SK-N-SH (cell line): Measurements from ENCODE around the gene CCDC87. TPM values are rescaled to one million over a fixed set of nuclear protein-coding genes. Genes with fewer than 3 reads are reported as not detected.

Source experiments
- CTCF ChIA-PET: fragments of 300-600, 350-600 bp; formaldehyde crosslinking; extraction: SDS; loops from one replicate; lab custom pipeline; 2021; lab: Yijun Ruan, JAX
- POLR2A ChIA-PET: fragments of 350-600 bp; sonication (Branson Sonifier 250); formaldehyde crosslinking; extraction: SDS; loops from one replicate; lab custom pipeline; 2020; ENCODE audit warnings: antibody characterized with exemption, inconsistent platforms; lab: Yijun Ruan, JAX
- DNase-seq: peaks from one replicate; pipeline ENCODE4 v3.0.0; 2012
- H2AFZ ChIP-seq: fragments of 200-600 bp; sonication (generic); 2 replicates; pipeline ENCODE4 v1.8.1; 2016; ENCODE audit warnings: antibody characterized with exemption, mild to moderate bottlenecking, low read depth
- H3F3A ChIP-seq: fragments of 200-600 bp; sonication (generic); replicated peaks from 2 replicates; pipeline ENCODE3; 2016; ENCODE audit warnings: antibody characterized with exemption, mild to moderate bottlenecking; ENCODE audit not compliant: insufficient read depth
- H3K27ac ChIP-seq, 2 experiments: fragments of 200-500 bp in 1 of 2; fragments of 200-600 bp in 1 of 2; sonication (Bioruptor generic) in 1 of 2; sonication (generic), shearing (Covaris generic) in 1 of 2; 2 replicates each; pipeline versions ENCODE4 v1.5.1 to v1.6.1; 2014 to 2016; ENCODE audit warnings: low read depth in 2 of 2, inconsistent platforms in 1 of 2, low read length in 1 of 2, mild to moderate bottlenecking in 1 of 2, mixed read lengths in 1 of 2
- H3K27me3 ChIP-seq: fragments of 200-600 bp; sonication (generic), shearing (Covaris generic); 2 replicates; pipeline ENCODE4 v1.6.1; 2016; ENCODE audit warnings: mixed run types; ENCODE audit not compliant: insufficient read depth
- H3K36me3 ChIP-seq, 2 experiments: fragments of 200-500 bp in 1 of 2; fragments of 200-600 bp in 1 of 2; sonication (Bioruptor generic) in 1 of 2; sonication (generic) in 1 of 2; replicated peaks in 1 of 2; 2 replicates each; pipeline versions ENCODE3 to v1.5.1; 2014 to 2016; ENCODE audit warnings: low read length in 1 of 2, mild to moderate bottlenecking in 1 of 2; ENCODE audit not compliant: insufficient read depth in 2 of 2, control insufficient read depth in 1 of 2
- H3K4me1 ChIP-seq, 2 experiments: fragments of 200-500 bp in 1 of 2; fragments of 200-600 bp in 1 of 2; sonication (Bioruptor generic) in 1 of 2; sonication (generic), shearing (Covaris generic) in 1 of 2; 2 replicates each; pipeline versions ENCODE4 v1.5.1 to v1.6.1; 2014 to 2016; ENCODE audit warnings: low read depth in 1 of 2, low read length in 1 of 2, mixed run types in 1 of 2; ENCODE audit not compliant: insufficient read depth in 2 of 2, control insufficient read depth in 1 of 2
- H3K4me2 ChIP-seq: fragments of 200-600 bp; sonication (generic), shearing (Covaris generic); 2 replicates; pipeline ENCODE4 v1.6.1; 2017; ENCODE audit warnings: mixed run types
- H3K4me3 ChIP-seq, 2 experiments: fragments of 200-500 bp in 1 of 2; fragments of 200-600 bp in 1 of 2; sonication (Bioruptor generic) in 1 of 2; sonication (generic), shearing (Covaris generic) in 1 of 2; 2 replicates each; pipeline versions ENCODE4 v1.5.1 to v1.8.1; 2014 to 2016; ENCODE audit warnings: low read depth in 2 of 2, inconsistent platforms in 1 of 2, low read length in 1 of 2, mild to moderate bottlenecking in 1 of 2, mixed read lengths in 1 of 2, moderate library complexity in 1 of 2
- H3K79me2 ChIP-seq: fragments of 200-600 bp; sonication (generic); 2 replicates; pipeline ENCODE4 v1.8.1; 2017; ENCODE audit warnings: mild to moderate bottlenecking; ENCODE audit not compliant: insufficient read depth
- H3K9ac ChIP-seq: fragments of 200-600 bp; sonication (generic); 2 replicates; pipeline ENCODE4 v1.6.1; 2017; ENCODE audit warnings: mixed run types
- H3K9me2 ChIP-seq: fragments of 200-600 bp; sonication (generic); 2 replicates; pipeline ENCODE4 v1.6.1; 2017; ENCODE audit warnings: mixed run types
- H3K9me3 ChIP-seq: fragments of 200-600 bp; sonication (generic); 2 replicates; pipeline ENCODE4 v1.6.1; 2017; ENCODE audit warnings: mixed run types, mild to moderate bottlenecking, moderate library complexity
- H4K20me1 ChIP-seq: fragments of 200-600 bp; sonication (generic); 2 replicates; pipeline ENCODE4 v1.6.1; 2017; ENCODE audit warnings: mild to moderate bottlenecking, mixed run types; ENCODE audit not compliant: insufficient read depth
- CHD2 ChIP-seq: fragments of 150-350 bp; IDR thresholded peaks from 2 replicates; pipeline ENCODE4 v1.6.1; 2018; ENCODE audit warnings: low read length; ENCODE audit not compliant: partially characterized antibody
- CTCF ChIP-seq: fragments of 200-600 bp; sonication (generic); IDR thresholded peaks from 2 replicates; pipeline ENCODE4 v1.6.1; 2017; ENCODE audit warnings: antibody characterized with exemption, mild to moderate bottlenecking, moderate library complexity
- EP300 ChIP-seq, 2 experiments: IDR thresholded peaks; 2 replicates each; pipeline versions ENCODE4 v1.4.0 to v1.6.1; 2012; ENCODE audit warnings: borderline replicate concordance in 1 of 2, low read depth in 1 of 2, low read length in 1 of 2
- EZH2phosphoT487 ChIP-seq: fragments of 200-600 bp; sonication (generic); IDR thresholded peaks from 2 replicates; pipeline ENCODE4 v1.6.1; 2017; ENCODE audit warnings: low read depth, mixed run types, mild to moderate bottlenecking, antibody characterized with exemption, moderate library complexity, borderline replicate concordance
- FOXM1 ChIP-seq: IDR thresholded peaks from 2 replicates; pipeline ENCODE4 v1.4.0; 2012; ENCODE audit warnings: low read depth, mild to moderate bottlenecking
- GABPA ChIP-seq: IDR thresholded peaks from 2 replicates; pipeline ENCODE4 v1.4.0; 2012; ENCODE audit warnings: low read depth, mild to moderate bottlenecking
- GATA2 ChIP-seq: sonication (generic); formaldehyde crosslinking; IDR thresholded peaks from 2 replicates; pipeline ENCODE4 v1.5.0; 2020; ENCODE audit warnings: mild to moderate bottlenecking, missing genetic modification reagents
- JUND ChIP-seq: IDR thresholded peaks from 2 replicates; pipeline ENCODE4 v1.4.0; 2012
- MAX ChIP-seq: IDR thresholded peaks from 2 replicates; pipeline ENCODE4 v1.4.0; 2012; ENCODE audit warnings: low read depth
- MEF2A ChIP-seq: IDR thresholded peaks from 2 replicates; pipeline ENCODE4 v1.4.0; 2012; ENCODE audit warnings: low read depth, borderline replicate concordance
- NRF1 ChIP-seq: IDR thresholded peaks from 2 replicates; pipeline ENCODE4 v1.6.1; 2012; ENCODE audit warnings: low read depth, mild to moderate bottlenecking, low read length
- PBX3 ChIP-seq: IDR thresholded peaks from 2 replicates; pipeline ENCODE4; 2012
- POLR2AphosphoS5 ChIP-seq: IDR thresholded peaks from 2 replicates; pipeline ENCODE4 v1.6.1; 2012; ENCODE audit warnings: low read depth, low read length
- RAD21 ChIP-seq: IDR thresholded peaks from 2 replicates; pipeline ENCODE4 v1.6.1; 2012; ENCODE audit warnings: mild to moderate bottlenecking, low read length
- SIN3A ChIP-seq: IDR thresholded peaks from 2 replicates; pipeline ENCODE4 v1.6.1; 2012; ENCODE audit warnings: low read depth, mild to moderate bottlenecking, low read length, moderate library complexity, borderline replicate concordance
- TAF1 ChIP-seq: IDR thresholded peaks from 2 replicates; pipeline ENCODE4 v1.6.1; 2012; ENCODE audit warnings: low read depth, mild to moderate bottlenecking, low read length, moderate library complexity, borderline replicate concordance
- TEAD4 ChIP-seq: IDR thresholded peaks from 2 replicates; pipeline ENCODE4 v1.4.0; 2012; ENCODE audit warnings: mild to moderate bottlenecking, borderline replicate concordance; ENCODE audit not compliant: insufficient read depth
- YY1 ChIP-seq: IDR thresholded peaks from 2 replicates; pipeline ENCODE4 v1.4.0; 2012; ENCODE audit warnings: low read depth, mild to moderate bottlenecking
- WGBS: methylation state at CpG from one replicate; pipeline ENCODE4 v1.1.6; 2017; ENCODE audit warnings: low lambda C conversion rate; 5-methylcytosine and 5-hydroxymethylcytosine counted together
- polyA plus RNA-seq, 3 experiments: library from polyadenylated mRNA; depleted of rRNA; stranded (reverse); fragments of >200 nt; gene quantifications; 2 replicates each; pipeline ENCODE4 v1.2.3, GENCODE V29; 2012

CCDC87 gene
- polyA plus RNA-seq, 1 of the 3 experiments (the other 2 are of a cell fraction) = 0.21 TPM

GRCh38 chr11:66581261-66581660, 11.6 kb downstream of the CCDC87 start:
- ChIA-PET CTCF (interaction anchor here (1.2 to 5.1 kb wide), 7 partner anchors 8 to 253 kb away, joined by 3 to 30 read pairs (median 4); partner anchors contain the start of genes CCDC87, CCS and RBM4B), POLR2A (interaction anchor here (4.3 kb wide), 1 partner anchor 97 kb away, joined by 21 read pairs; the partner anchor contains the start of gene RBM4B)
- no peak overlapping the region for H2AFZ ChIP-seq
- no peaks in the 10 kb centered on the region for H4K20me1 ChIP-seq
- no peaks in the 10 kb centered on the region for H3K9me3 ChIP-seq
- no peak overlapping the region for H3K4me3 ChIP-seq
- H3K4me1 ChIP-seq = peaks cover 0 to 2% of the 10 kb centered on the region in 2 experiments; a peak in 1 of 4 replicates
- H3F3A ChIP-seq = no peaks in the 10 kb centered on the region
- no peak overlapping the region for H3K9ac ChIP-seq
- no peaks in the 10 kb centered on the region for H3K79me2 ChIP-seq
- TF ChIP-seq PBX3 (no peak), YY1 (no peak), TAF1 (no peak), JUND (no peak), GABPA (no peak), CHD2 (no peak), EZH2phosphoT487 (no peak), RAD21 (no peak), NRF1 (no peak), MEF2A (no peak), EP300 (IDR thresholded peaks at IDR 0.05; ENCODE audit: borderline replicate concordance in 1 of 2, low read depth in 1 of 2, low read length in 1 of 2) (no peak), TEAD4 (no peak), GATA2 (CRISPR knock-in tag) (no peak), SIN3A (no peak), POLR2AphosphoS5 (no peak), CTCF (no peak), FOXM1 (no peak), MAX (no peak)
- TF ChIP-seq, all 33 proteins: peak for 0
- Histone ChIP-seq H3K36me3 (no peaks in the 10 kb centered on the region), H3K27me3 (no peaks in the 10 kb centered on the region), H3K27ac (no peak overlapping the region), H3K9me2 (no peaks in the 10 kb centered on the region), H3K4me2 (no peak overlapping the region)
- DNase-seq = no peak
- WGBS = 75% methylated on average over 3 of the region's 3 CpGs
